OCI-LY7 (cell line): ENCODE measurements around the gene CHN1.

Source experiments
- CTCF ChIP-seq: fragments of 200-600 bp; sonication (generic); conservative IDR thresholded peaks from 2 replicates; pipeline ENCODE4 v1.5.1; 2014; ENCODE audit warnings: mild to moderate bottlenecking, antibody characterized with exemption, low read length, moderate library complexity, mixed read lengths
- EZH2phosphoT487 ChIP-seq: fragments of 200-600 bp; sonication (generic); IDR thresholded peaks from 2 replicates; pipeline ENCODE4 v1.6.1; 2018; ENCODE audit warnings: low read depth, borderline replicate concordance, mild to moderate bottlenecking, mixed run types, antibody characterized with exemption, low read length, moderate library complexity, mixed read lengths

GRCh38 chr2:174881678-174882077, 123.5 kb downstream of the CHN1 start:
- TF ChIP-seq EZH2phosphoT487 (no peak), CTCF (no peak)
